SK-N-MC (cell line): ENCODE results near the gene LLGL1.

Source experiments
- EZH2 ChIP-seq: fragments of 200-600 bp; sonication (generic); IDR thresholded peaks from one replicate; pipeline ENCODE4 v1.6.1; 2017; ENCODE audit warnings: antibody characterized with exemption
- POLR2AphosphoS5 ChIP-seq: IDR thresholded peaks from 2 replicates; pipeline ENCODE4 v1.6.1; 2012; ENCODE audit warnings: mild to moderate bottlenecking, low read depth, low read length, borderline replicate concordance

GRCh38 chr17:18277076-18277475 is 51.6 kb downstream of the LLGL1 start:
- TF ChIP-seq POLR2AphosphoS5 = no peak
- no peak for TF ChIP-seq EZH2
